Epithelial cell of proximal tubule (primary cell): ENCODE results near the gene TPCN1. TPM values are rescaled to one million over a fixed set of nuclear protein-coding genes. Genes with fewer than 3 reads are reported as not detected.

ENCODE experiments used
- DNase-seq: peaks from one replicate; pipeline ENCODE4 v3.0.0-alpha.2; 2011; ENCODE audit warnings: low read depth
- H3K4me3 ChIP-seq: 2 replicates; pipeline ENCODE4 v1.5.1; 2011; ENCODE audit warnings: low read depth, mild to moderate bottlenecking, low read length
- CTCF ChIP-seq: conservative IDR thresholded peaks from 2 replicates; pipeline ENCODE4 v1.5.1; 2012; ENCODE audit warnings: low read depth, mild to moderate bottlenecking, low read length
- total RNA-seq: library from RNA; depleted of rRNA; stranded (reverse); fragments of >200 nt; gene quantifications from 2 replicates; pipeline ENCODE4 v1.2.3, GENCODE V29; 2015

The TPCN1 gene
- total RNA-seq, 1 donor from 2014 or later = 32.0 TPM

DNA sequence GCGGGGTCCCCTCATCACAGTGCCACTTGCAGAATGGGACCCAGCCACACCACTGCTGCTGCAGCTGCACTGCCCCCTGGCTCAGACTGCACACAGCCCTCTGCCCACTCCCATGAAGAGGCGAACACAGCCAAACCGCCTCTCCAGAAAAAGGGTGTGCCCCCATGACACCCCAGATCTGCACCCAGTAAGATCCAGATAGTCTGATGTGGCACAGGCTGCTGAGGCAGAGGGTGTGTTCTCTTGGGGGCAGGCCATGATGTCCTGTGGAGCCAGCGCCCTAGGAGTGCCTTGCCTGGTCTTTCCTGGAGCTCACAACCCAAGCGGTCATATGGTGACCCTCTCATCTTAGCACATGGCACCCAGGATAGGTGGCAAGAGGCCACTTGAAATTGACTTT lies 69.2 kb downstream of the TPCN1 start:
- H3K4me3 ChIP-seq = no peak overlapping the region
- no peak for TF ChIP-seq CTCF
- DNase-seq = no peak

DNA sequence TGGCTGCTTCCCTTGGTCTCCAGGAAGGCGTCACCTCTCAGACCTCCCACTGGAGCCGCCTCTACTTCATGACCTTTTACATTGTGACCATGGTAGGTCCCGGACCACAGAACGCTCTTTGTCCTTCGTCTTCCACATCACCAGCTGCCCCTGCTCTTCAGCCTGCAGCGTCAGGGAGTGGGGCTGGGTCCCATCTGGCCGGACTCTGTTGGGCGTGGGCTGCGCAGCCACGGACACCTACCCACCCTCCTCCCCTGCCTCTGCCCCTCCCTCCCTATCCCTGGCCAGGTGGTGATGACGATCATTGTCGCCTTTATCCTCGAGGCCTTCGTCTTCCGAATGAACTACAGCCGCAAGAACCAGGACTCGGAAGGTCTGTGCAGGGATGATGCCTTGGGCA lies 70.3 kb downstream of the TPCN1 start:
- no peak overlapping the region for H3K4me3 ChIP-seq
- no peak for TF ChIP-seq CTCF
- DNase-seq = no peak

- TF ChIP-seq CTCF = no peak
- no peak overlapping the region for H3K4me3 ChIP-seq
- no peak for DNase-seq
Observed at GRCh38 chr12:113292091-113292490, 70.8 kb downstream of the TPCN1 start.

GRCh38 chr12:113292547-113292946 lies 71.3 kb downstream of the TPCN1 start:
- no peak for DNase-seq

GRCh38 chr12:113293100-113293499 lies 71.8 kb downstream of the TPCN1 start:
- DNase-seq = no peak
- TF ChIP-seq CTCF = no peak
- no peak overlapping the region for H3K4me3 ChIP-seq

More at GRCh38 chr12:113292547-113292946, 71.3 kb downstream of the TPCN1 start:
- H3K4me3 ChIP-seq = no peak overlapping the region
- no peak for TF ChIP-seq CTCF

GRCh38 chr12:113295886-113296556 lies 74.8 kb downstream of the TPCN1 start:
- no peak for DNase-seq
- TF ChIP-seq CTCF = no peak
- no peak overlapping the region for H3K4me3 ChIP-seq

- TF ChIP-seq CTCF = no peak
- H3K4me3 ChIP-seq = no peak overlapping the region
- no peak for DNase-seq
Observed at GRCh38 chr12:113296557-113297213, 75.4 kb downstream of the TPCN1 start.
